HG02678 (cell line): ENCODE data around the gene SLC9A1.

ENCODE experiments used
- ATAC-seq: cut with Tn5 transposase; IDR thresholded peaks from one replicate; pipeline ENCODE4 v1.9.1; 2021; ENCODE audit warnings: mild to moderate bottlenecking, moderate library complexity; ENCODE audit not compliant: unreplicated experiment

Gene SLC9A1

GRCh38 chr1:27152004-27152828 is 2.7 kb downstream of the SLC9A1 start:
- ATAC-seq, result no peak

DNA sequence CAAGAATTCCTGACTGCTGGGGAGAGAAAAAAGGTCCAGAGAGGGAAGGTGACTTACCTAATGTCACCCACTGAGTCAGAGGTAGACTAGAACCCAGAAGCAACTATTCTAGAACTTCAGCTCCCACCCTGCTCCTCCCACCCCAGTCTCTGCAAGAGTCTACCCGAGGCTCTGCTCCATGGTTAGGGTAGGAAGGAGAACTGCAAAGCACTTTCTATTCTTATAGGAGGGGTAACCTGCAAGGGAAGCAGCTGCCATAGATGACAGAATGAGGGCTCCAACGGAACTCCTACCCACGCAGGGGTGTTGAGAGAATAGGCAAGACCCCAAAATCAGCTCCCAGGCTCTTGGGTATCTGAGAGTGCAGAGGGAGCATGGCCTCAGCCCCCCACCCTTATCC is 4.3 kb downstream of the SLC9A1 start:
- no peak for ATAC-seq

DNA sequence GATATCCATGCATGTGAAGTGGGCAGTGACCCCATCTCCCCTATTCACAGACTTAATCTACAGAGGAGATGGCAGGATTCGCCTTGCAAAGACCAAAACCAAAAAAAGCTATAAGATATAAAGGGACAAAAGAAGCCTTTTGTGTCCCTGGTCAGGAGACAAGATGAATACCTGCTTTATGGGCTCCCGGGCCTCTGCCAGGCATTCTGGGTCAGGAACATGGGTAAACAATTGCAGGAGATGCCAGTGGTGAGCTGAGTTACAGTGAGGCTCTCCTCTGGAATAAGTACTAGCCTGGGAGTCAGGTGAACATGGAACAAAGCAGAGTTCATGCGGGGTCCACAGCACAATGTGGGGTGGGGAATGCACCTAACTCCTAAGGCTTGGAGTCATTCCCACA is 4.7 kb downstream of the SLC9A1 start:
- no peak for ATAC-seq

- ATAC-seq, result no peak
These were observed 5.2 kb downstream of the SLC9A1 start for GRCh38 chr1:27149762-27150113.

DNA sequence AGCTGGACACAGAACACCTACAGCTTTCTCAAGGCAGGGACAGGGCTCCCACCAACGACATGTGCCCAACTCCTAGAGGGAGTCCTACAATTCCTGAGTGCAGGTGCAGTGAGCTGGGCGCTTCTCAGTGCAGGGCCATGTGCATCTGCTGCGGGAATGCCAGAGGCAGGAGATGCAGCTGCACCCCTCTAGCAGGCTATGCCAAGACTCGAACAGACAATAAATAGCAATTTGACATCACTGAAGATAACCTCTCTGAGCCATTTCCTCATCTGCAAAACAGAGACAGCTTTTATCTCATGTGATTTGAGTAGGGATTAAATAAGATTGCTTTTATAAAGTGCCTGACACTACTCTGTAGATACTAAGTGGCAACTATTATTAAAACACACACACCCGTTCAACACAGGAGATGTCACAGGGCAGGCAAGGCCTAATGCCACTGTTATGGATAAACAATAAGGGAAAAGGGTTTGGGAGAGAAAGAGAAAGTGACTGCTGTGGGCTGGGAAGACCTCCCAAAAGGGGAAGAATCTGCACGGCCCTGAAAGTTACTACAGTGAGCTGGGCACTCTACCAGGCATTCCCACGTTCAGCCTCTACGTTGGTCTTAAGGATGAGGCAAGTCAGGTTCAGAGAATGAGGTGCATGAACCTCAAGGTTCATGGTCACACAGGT is 5.7 kb downstream of the SLC9A1 start:
- ATAC-seq, result no peak

- no peak for ATAC-seq
These were observed 6.3 kb downstream of the SLC9A1 start for GRCh38 chr1:27148591-27148990.

DNA sequence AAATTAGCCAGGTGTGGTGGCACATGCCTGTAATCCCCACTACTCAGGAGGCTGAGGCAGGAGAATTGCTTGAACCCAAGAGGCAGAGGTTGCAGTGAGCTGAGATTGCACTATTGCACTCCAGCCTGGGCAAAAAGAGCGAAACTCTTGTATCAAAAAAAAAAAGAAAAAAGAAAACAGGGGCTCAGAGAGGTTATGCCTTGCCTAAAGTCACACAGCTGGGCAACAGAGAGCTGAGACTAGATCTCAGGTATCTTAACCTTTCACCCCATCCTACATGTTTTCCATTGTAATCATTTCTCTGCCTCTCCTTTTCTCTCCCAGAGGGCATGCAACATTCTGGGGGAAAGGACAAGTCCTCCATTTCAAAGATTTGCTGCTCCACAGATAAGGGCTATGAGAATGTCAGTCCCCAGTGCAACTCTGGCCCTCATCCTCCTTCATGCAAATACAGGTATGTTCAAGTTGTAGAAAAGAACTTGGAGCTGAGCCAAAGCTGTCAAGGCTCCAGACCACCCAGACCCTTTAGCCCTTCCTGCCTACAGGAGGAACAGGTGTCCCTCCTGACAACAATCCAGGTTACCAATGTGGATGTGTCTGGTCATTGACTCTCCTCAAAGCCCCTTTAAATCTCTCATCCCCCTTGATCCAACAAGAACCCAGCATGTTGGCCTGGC is 6.9 kb downstream of the SLC9A1 start:
- ATAC-seq, result no peak

GRCh38 chr1:27145934-27146354 is 9.0 kb downstream of the SLC9A1 start:
- no peak for ATAC-seq

- ATAC-seq, result no peak
These were observed 9.8 kb downstream of the SLC9A1 start for GRCh38 chr1:27144920-27145661.

GRCh38 chr1:27144049-27144748 is 10.7 kb downstream of the SLC9A1 start:
- no peak for ATAC-seq

DNA sequence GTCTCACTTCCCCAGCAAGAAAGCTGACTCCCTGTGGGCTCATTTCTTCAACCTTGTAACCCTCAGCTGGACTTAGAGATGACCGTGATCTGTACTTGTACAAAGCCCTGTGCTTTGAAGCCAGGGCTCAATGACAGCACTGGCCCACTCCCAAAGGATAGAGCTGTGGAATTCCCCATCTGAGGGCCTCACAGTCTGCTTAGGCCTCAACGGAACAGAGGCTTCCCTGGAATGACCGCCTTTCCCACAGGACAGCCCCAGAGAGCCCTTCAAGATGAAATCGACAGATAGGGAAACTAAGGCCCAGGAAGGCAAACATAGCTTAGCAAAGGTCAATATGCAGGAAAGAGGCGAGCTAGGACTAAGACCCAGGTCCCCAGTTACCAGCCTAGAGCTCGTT is 11.5 kb downstream of the SLC9A1 start:
- ATAC-seq, result no peak

- ATAC-seq, result no peak
These were observed 12.5 kb downstream of the SLC9A1 start for GRCh38 chr1:27142464-27142863.

DNA sequence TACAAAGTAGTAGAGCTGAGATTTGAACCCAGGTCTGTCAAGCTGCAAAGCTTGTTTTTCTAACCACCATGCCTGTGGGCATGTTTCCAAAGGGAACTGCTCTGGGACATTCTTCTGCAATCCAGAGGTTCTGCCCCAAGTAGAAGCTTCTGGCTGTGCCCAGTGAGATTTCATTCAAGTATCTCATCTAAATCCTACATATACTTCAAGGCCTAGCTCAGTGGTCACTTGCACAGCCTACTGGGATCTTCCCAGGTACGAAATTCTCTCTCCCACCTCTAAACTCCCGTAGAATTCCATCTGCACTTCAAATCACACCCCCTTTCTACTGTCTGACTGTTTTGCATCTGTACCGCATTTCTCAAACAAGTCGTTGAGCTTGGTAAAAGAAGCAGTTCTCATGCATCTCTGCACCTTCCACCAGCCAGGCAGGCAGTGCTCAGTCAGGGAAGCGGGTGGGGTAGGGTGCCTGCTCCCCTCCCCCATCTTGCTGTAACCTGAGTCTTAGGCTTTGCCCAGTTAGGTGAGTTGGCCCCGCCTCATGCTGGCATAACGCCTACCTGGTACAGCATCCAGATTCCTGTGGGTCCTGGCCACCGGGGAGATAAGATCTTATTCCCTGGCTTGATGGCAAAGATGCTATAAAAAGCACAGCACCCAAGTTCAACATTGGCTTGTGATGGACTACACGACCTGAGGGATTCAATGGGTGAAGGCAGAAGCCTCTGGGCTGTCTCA is 13.5 kb downstream of the SLC9A1 start:
- ATAC-seq, result no peak

DNA sequence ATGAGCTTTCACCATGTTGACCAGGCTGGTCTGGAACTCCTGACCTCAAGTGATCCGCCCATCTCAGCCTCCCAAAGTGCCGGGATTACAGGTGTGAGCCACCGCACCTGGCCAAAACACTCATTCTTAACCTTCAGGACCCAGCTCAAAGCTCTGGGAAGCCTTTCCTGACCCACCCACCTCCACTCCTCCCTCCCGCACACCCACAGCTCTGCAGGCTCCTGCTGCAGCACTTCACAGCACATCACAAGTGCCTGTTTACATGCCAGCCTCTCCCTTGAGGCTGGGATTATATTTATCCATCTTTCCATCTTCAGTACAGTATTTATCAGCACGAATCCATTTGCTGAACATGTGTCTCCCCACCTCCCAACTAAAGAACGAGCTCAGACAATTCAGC is 14.9 kb downstream of the SLC9A1 start:
- no peak for ATAC-seq

GRCh38 chr1:27138927-27139326 is 16.0 kb downstream of the SLC9A1 start:
- ATAC-seq, result no peak

DNA sequence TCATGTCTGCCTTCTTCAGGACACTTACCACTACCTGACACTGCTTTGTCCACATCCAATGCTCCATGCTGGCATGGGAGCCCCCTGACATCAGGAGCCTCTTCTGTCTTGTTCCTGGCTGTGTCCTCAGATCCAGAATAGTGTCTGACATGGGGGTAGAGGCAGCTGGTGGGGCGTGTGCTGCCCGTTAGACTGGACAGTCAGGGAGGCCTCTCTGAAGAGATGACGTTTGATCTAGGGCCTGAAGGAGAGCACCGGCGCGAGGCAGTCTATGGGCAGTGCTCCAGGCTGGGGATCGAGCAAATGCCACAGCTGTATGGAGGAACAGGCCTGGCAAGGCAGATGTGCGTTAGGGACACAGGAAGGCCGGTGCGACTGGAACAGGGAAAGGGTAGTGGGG is 16.6 kb downstream of the SLC9A1 start:
- ATAC-seq, result no peak

GRCh38 chr1:27137544-27138075 is 17.3 kb downstream of the SLC9A1 start:
- no peak for ATAC-seq

- no peak for ATAC-seq
These were observed 17.9 kb downstream of the SLC9A1 start for GRCh38 chr1:27136998-27137542.

GRCh38 chr1:27136236-27136551 is 18.7 kb downstream of the SLC9A1 start:
- no peak for ATAC-seq
